Measurements from ENCODE around the gene PLCL1. TPM values are rescaled to one million over a fixed set of nuclear protein-coding genes. Genes with fewer than 3 reads are reported as not detected.

PLCL1 gene
- total RNA-seq, 1 donor from 2014 or later: 1.2 TPM

- no peaks in the 10 kb centered on the region for H3K9me3 Mint-ChIP-seq (ENCODE audit: unreplicated experiment)
- peaks cover 20% of the 10 kb centered on the region for H3K27me3 Mint-ChIP-seq (ENCODE audit: unreplicated experiment)
- H3K4me3 Mint-ChIP-seq (ENCODE audit: unreplicated experiment): no peak overlapping the region
- TF ChIP-seq CTCF (IDR thresholded peaks at IDR 0.05): no peak
- DNase-seq (ENCODE audit: extremely low spot score, unreplicated experiment): no peak
- H3K27ac Mint-ChIP-seq (ENCODE audit: unreplicated experiment): no peak overlapping the region
- no peaks in the 10 kb centered on the region for H3K36me3 Mint-ChIP-seq (ENCODE audit: unreplicated experiment)
- peaks cover 2% of the 10 kb centered on the region for H3K4me1 Mint-ChIP-seq (ENCODE audit: unreplicated experiment)
Observed at GRCh38 chr2:197894751-197895274, 90.4 kb downstream of the PLCL1 start.

GRCh38 chr2:197897960-197898678 lies 93.7 kb downstream of the PLCL1 start:
- H3K27me3 Mint-ChIP-seq (ENCODE audit: unreplicated experiment): peaks cover 30% of the 10 kb centered on the region
- no peak overlapping the region for H3K27ac Mint-ChIP-seq (ENCODE audit: unreplicated experiment)
- no peak for DNase-seq (ENCODE audit: extremely low spot score, unreplicated experiment)
- TF ChIP-seq CTCF (IDR thresholded peaks at IDR 0.05): no peak
- H3K4me3 Mint-ChIP-seq (ENCODE audit: unreplicated experiment): no peak overlapping the region
- H3K9me3 Mint-ChIP-seq (ENCODE audit: unreplicated experiment): no peaks in the 10 kb centered on the region
- H3K36me3 Mint-ChIP-seq (ENCODE audit: unreplicated experiment): no peaks in the 10 kb centered on the region
- peaks cover 2% of the 10 kb centered on the region for H3K4me1 Mint-ChIP-seq (ENCODE audit: unreplicated experiment)

- no peak for TF ChIP-seq CTCF (IDR thresholded peaks at IDR 0.05)
- H3K9me3 Mint-ChIP-seq (ENCODE audit: unreplicated experiment): no peaks in the 10 kb centered on the region
- H3K27ac Mint-ChIP-seq (ENCODE audit: unreplicated experiment): no peak overlapping the region
- H3K36me3 Mint-ChIP-seq (ENCODE audit: unreplicated experiment): no peaks in the 10 kb centered on the region
- peaks cover 5% of the 10 kb centered on the region for H3K4me1 Mint-ChIP-seq (ENCODE audit: unreplicated experiment)
- no peak overlapping the region for H3K4me3 Mint-ChIP-seq (ENCODE audit: unreplicated experiment)
- peaks cover 25% of the 10 kb centered on the region for H3K27me3 Mint-ChIP-seq (ENCODE audit: unreplicated experiment)
- DNase-seq (ENCODE audit: extremely low spot score, unreplicated experiment): no peak
Observed at GRCh38 chr2:197904446-197904845, 100.1 kb downstream of the PLCL1 start.

- DNase-seq (ENCODE audit: extremely low spot score, unreplicated experiment): no peak
- Mint-ChIP-seq H3K36me3 (ENCODE audit: unreplicated experiment) (no peaks in the 10 kb centered on the region), H3K27ac (ENCODE audit: unreplicated experiment) (no peak overlapping the region), H3K9me3 (ENCODE audit: unreplicated experiment) (no peaks in the 10 kb centered on the region), H3K4me3 (ENCODE audit: unreplicated experiment) (no peak overlapping the region), H3K4me1 (ENCODE audit: unreplicated experiment) (peaks cover 10% of the 10 kb centered on the region), H3K27me3 (ENCODE audit: unreplicated experiment) (peaks cover 13% of the 10 kb centered on the region)
- TF ChIP-seq CTCF (IDR thresholded peaks at IDR 0.05): no peak
Observed at GRCh38 chr2:197908156-197908555, 103.8 kb downstream of the PLCL1 start.

- DNase-seq (ENCODE audit: extremely low spot score, unreplicated experiment): no peak
- Mint-ChIP-seq H3K9me3 (ENCODE audit: unreplicated experiment) (no peaks in the 10 kb centered on the region), H3K4me3 (ENCODE audit: unreplicated experiment) (no peak overlapping the region), H3K4me1 (ENCODE audit: unreplicated experiment) (peaks cover 10% of the 10 kb centered on the region), H3K27ac (ENCODE audit: unreplicated experiment) (no peak overlapping the region), H3K27me3 (ENCODE audit: unreplicated experiment) (peaks cover 13% of the 10 kb centered on the region), H3K36me3 (ENCODE audit: unreplicated experiment) (no peaks in the 10 kb centered on the region)
- no peak for TF ChIP-seq CTCF (IDR thresholded peaks at IDR 0.05)
Observed at GRCh38 chr2:197908990-197909776, 104.8 kb downstream of the PLCL1 start.
